Lower leg skin (tissue), 4 donors: ENCODE results near the gene CTNS. TPM values are rescaled to one million over a fixed set of nuclear protein-coding genes. Genes with fewer than 3 reads are reported as not detected.
A peak's percentile ranks its signal among the peaks of the same experiment; 100 is the strongest.

Experiments
- DNase-seq, 2 donors: peaks; one replicate each; pipeline ENCODE4 v3.0.0-alpha.2; 2019; ENCODE audit warnings: low spot score in 2 of 2
- H3K4me3 ChIP-seq: fragments of 200-600 bp; sonication (generic); 2 replicates; pipeline ENCODE4 v1.5.1; 2017; ENCODE audit warnings: mild to moderate bottlenecking, low read depth; ENCODE audit not compliant: poor library complexity, severe bottlenecking
- POLR2A ChIP-seq, 2 donors: fragments of 450-650 bp; IDR thresholded peaks; one replicate each; pipeline ENCODE4 v1.6.1; 2016 to 2017; ENCODE audit warnings: antibody characterized with exemption in 2 of 2, mild to moderate bottlenecking in 1 of 2, moderate library complexity in 1 of 2
- WGBS, 2 donors: methylation state at CpG; one replicate each; pipeline ENCODE4 v1.1.5; 2018; 5-methylcytosine and 5-hydroxymethylcytosine counted together
- intact Hi-C: fragments of 100-400 bp; cut with DNase I; formaldehyde crosslinking; loops from one replicate; pipeline ENCODE4 v1.15.0; 2023; ENCODE audit warnings: low total_unique reads
- total RNA-seq, 4 donors: library from RNA; depleted of rRNA; stranded (reverse); fragments of >200 nt; gene quantifications; one replicate each; pipeline ENCODE4 v1.1.0, GENCODE V29; 2016
- TF ChIP-seq, protein P1 (sequence below), 3 donors: fragments of 450-650 bp; IDR thresholded peaks; one replicate each; pipeline ENCODE4 v1.5.1; 2016; ENCODE audit warnings: antibody characterized with exemption in 3 of 3, mild to moderate bottlenecking in 3 of 3, moderate library complexity in 2 of 3

The CTNS gene
- total RNA-seq, 4 donors from 2014 or later: 23.7 to 40.0 (median 29.6) TPM

- H3K4me3 ChIP-seq: peak overlapping the region; percentile 80
- DNase-seq: no peak
- WGBS, 2 donors: 1% methylated on average over 14 to 30 of the region's 31 CpGs
- intact Hi-C loops: no loop called here
- TF ChIP-seq, protein P1, sequence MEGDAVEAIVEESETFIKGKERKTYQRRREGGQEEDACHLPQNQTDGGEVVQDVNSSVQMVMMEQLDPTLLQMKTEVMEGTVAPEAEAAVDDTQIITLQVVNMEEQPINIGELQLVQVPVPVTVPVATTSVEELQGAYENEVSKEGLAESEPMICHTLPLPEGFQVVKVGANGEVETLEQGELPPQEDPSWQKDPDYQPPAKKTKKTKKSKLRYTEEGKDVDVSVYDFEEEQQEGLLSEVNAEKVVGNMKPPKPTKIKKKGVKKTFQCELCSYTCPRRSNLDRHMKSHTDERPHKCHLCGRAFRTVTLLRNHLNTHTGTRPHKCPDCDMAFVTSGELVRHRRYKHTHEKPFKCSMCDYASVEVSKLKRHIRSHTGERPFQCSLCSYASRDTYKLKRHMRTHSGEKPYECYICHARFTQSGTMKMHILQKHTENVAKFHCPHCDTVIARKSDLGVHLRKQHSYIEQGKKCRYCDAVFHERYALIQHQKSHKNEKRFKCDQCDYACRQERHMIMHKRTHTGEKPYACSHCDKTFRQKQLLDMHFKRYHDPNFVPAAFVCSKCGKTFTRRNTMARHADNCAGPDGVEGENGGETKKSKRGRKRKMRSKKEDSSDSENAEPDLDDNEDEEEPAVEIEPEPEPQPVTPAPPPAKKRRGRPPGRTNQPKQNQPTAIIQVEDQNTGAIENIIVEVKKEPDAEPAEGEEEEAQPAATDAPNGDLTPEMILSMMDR (IDR thresholded peaks at IDR 0.05): no peak
- TF ChIP-seq POLR2A (IDR thresholded peaks at IDR 0.05): no peak
These were observed 381 bp downstream of the CTNS start for GRCh38 chr17:3636908-3637373.

DNA sequence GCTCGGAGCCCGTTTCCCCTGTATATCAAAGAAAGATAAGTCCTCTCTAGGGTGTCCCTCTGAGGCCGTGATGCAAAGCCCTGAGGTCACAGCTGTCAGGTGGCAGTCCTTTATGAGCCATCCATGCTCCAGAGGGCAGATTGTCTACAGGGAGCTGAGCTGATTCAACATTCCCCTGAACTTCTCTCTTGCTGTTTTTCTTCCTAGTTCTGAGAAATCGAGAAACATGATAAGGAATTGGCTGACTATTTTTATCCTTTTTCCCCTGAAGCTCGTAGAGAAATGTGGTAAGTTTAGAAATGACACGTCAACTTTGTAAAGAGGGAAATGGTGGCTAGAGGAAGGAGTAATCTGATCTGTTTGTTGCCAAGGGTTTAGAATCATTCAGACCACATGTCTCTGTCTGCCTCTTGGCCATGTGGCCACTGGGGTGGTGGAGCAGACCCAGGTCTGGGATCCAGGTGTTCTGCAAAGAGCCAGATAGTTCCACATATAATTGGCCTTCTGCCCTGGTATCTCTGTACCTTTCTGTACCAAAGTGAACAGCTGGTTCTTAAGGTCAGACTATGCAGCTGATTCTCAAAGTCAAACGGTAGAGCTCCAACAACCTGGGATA, 3.5 kb downstream of the CTNS start:
- TF ChIP-seq, protein P1 (IDR thresholded peaks at IDR 0.05): no peak
- no peak for TF ChIP-seq POLR2A (IDR thresholded peaks at IDR 0.05)
- H3K4me3 ChIP-seq: no peak overlapping the region
- DNase-seq: no peak
- WGBS, 2 donors: 51 to 61% methylated on average over 7 of the region's 7 CpGs
- intact Hi-C loops: no loop called here

GRCh38 chr17:3641014-3641413, 4.5 kb downstream of the CTNS start:
- WGBS, 2 donors: 69 to 70% methylated on average over 3 of the region's 3 CpGs
- intact Hi-C loops: no loop called here

DNA sequence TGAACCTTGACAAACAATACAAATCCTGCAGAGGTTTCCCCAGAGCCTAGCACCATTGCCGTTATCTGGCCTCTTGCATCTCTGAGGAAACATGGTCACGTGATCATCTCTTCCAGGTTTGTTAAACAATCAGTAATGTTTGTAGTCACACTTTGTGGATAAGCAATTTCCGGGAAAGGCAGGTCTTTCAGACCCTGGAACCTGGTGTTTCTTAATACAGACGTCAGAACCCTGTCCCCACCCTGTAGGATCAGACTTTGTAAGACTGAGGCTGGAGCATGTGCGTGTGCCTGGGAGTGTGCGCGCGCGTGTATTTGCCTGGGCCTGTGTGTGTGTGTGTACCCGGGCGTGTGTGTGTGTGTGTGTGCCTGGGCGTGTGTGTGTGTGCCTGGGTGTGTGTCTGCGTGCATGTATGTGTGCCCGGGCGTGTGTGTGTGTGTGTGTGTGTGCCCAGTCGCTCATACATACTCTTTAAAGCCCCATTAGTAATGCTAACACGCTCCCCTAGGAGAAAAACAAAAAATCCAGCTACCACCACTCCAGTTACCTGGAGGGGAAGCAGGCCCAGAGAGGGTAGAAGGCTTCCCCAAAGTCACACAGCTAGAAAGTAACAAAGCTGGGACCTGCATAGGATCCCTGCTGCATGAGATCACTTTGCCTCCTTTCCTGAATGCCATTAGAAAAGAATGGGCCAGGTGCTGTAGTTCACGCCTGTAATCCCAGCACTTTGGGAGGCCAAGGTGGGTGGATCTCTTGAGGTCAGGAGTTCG, 5.3 kb downstream of the CTNS start:
- TF ChIP-seq, protein P1 (IDR thresholded peaks at IDR 0.05): no peak
- TF ChIP-seq POLR2A (IDR thresholded peaks at IDR 0.05): no peak

More at GRCh38 chr17:3641014-3641413, 4.5 kb downstream of the CTNS start:
- DNase-seq: no peak
- TF ChIP-seq POLR2A (IDR thresholded peaks at IDR 0.05): no peak
- TF ChIP-seq, protein P1 (IDR thresholded peaks at IDR 0.05): no peak
- H3K4me3 ChIP-seq: no peak overlapping the region

GRCh38 chr17:3643889-3644349, 7.4 kb downstream of the CTNS start:
- TF ChIP-seq, protein P1 (IDR thresholded peaks at IDR 0.05): no peak
- no peak for TF ChIP-seq POLR2A (IDR thresholded peaks at IDR 0.05)
- no peak overlapping the region for H3K4me3 ChIP-seq
- 79 to 89% methylated on average over 4 of the region's 4 CpGs for WGBS, 2 donors
- intact Hi-C loops: no loop called here
- no peak for DNase-seq

More for the DNA sequence above, 5.3 kb downstream of the CTNS start:
- intact Hi-C loops: no loop called here
- no peak for DNase-seq
- 74 to 91% methylated on average over 18 to 19 of the region's 19 CpGs for whole genome bisulfite sequencing, 2 donors
- H3K4me3 ChIP-seq: no peak overlapping the region
